Measurements from ENCODE around the gene ENGASE.
A peak's percentile ranks its signal among the peaks of the same experiment; 100 is the strongest.
"Not testable (repeated sequence)": the region's sequence is repeated elsewhere in the genome, so short reads cannot be mapped to it uniquely, and the experiment has no call there.

The ENGASE gene

GRCh38 chr17:79071161-79071740, 3.4 kb upstream of the ENGASE start:
- DNase-seq (ENCODE audit: low spot score in 2 of 2) (no peak), ATAC-seq (replicated peaks; ENCODE audit: extremely low read depth, poor library complexity, severe bottlenecking) (no peak)
- Mint-ChIP-seq H3K4me1 (peaks cover 12% of the 10 kb centered on the region), H3K27me3 (no peaks in the 10 kb centered on the region), H3K36me3 (ENCODE audit: insufficient read depth) (peaks cover 1% of the 10 kb centered on the region), H3K27ac (ENCODE audit: low read depth) (no peak overlapping the region), H3K9me3 (no peaks in the 10 kb centered on the region), H3K4me3 (no peak overlapping the region)

GRCh38 chr17:79072544-79072943, 2.1 kb upstream of the ENGASE start:
- H3K4me3 Mint-ChIP-seq = no peak overlapping the region
- H3K27ac Mint-ChIP-seq (ENCODE audit: low read depth) = no peak overlapping the region
- H3K4me1 Mint-ChIP-seq = peaks cover 12% of the 10 kb centered on the region
- H3K36me3 Mint-ChIP-seq (ENCODE audit: insufficient read depth) = peaks cover 3% of the 10 kb centered on the region
- ATAC-seq (replicated peaks; ENCODE audit: extremely low read depth, poor library complexity, severe bottlenecking) (no peak), DNase-seq (ENCODE audit: low spot score in 2 of 2) (no peak)
- H3K27me3 Mint-ChIP-seq = no peaks in the 10 kb centered on the region
- no peaks in the 10 kb centered on the region for H3K9me3 Mint-ChIP-seq

GRCh38 chr17:79073016-79073705, 1.5 kb upstream of the ENGASE start:
- H3K9me3 Mint-ChIP-seq = no peaks in the 10 kb centered on the region
- H3K27ac Mint-ChIP-seq (ENCODE audit: low read depth) = no peak overlapping the region
- ATAC-seq (replicated peaks; ENCODE audit: extremely low read depth, poor library complexity, severe bottlenecking) (no peak), DNase-seq (ENCODE audit: low spot score in 2 of 2) (no peak)
- H3K4me1 Mint-ChIP-seq = peaks cover 12% of the 10 kb centered on the region
- no peak overlapping the region for H3K4me3 Mint-ChIP-seq
- no peaks in the 10 kb centered on the region for H3K27me3 Mint-ChIP-seq
- H3K36me3 Mint-ChIP-seq (ENCODE audit: insufficient read depth) = peaks cover 3% of the 10 kb centered on the region

GRCh38 chr17:79073706-79074088, 927 bp upstream of the ENGASE start:
- no peak overlapping the region for H3K4me3 Mint-ChIP-seq
- DNase-seq (ENCODE audit: low spot score in 2 of 2) (no peak), ATAC-seq (replicated peaks; ENCODE audit: extremely low read depth, poor library complexity, severe bottlenecking) (no peak)
- peaks cover 12% of the 10 kb centered on the region for H3K4me1 Mint-ChIP-seq
- H3K27ac Mint-ChIP-seq (ENCODE audit: low read depth) = no peak overlapping the region
- no peaks in the 10 kb centered on the region for H3K9me3 Mint-ChIP-seq
- peaks cover 3% of the 10 kb centered on the region for H3K36me3 Mint-ChIP-seq (ENCODE audit: insufficient read depth)
- no peaks in the 10 kb centered on the region for H3K27me3 Mint-ChIP-seq

- not testable (repeated sequence) for H3K36me3 Mint-ChIP-seq (ENCODE audit: insufficient read depth); H3K27me3 Mint-ChIP-seq; ATAC-seq (replicated peaks; ENCODE audit: extremely low read depth, poor library complexity, severe bottlenecking); DNase-seq (ENCODE audit: low spot score in 2 of 2); H3K9me3 Mint-ChIP-seq
- Mint-ChIP-seq H3K27ac (ENCODE audit: low read depth) (peak overlapping the region; percentile 51), H3K4me1 (peaks cover 12% of the 10 kb centered on the region), H3K4me3 (peak overlapping the region; percentile 76)
These were observed 439 bp upstream of the ENGASE start for GRCh38 chr17:79074121-79074648.

- H3K4me1 Mint-ChIP-seq = peaks cover 12% of the 10 kb centered on the region
- H3K36me3 Mint-ChIP-seq (ENCODE audit: insufficient read depth) = peaks cover 7% of the 10 kb centered on the region
- ATAC-seq (replicated peaks; ENCODE audit: extremely low read depth, poor library complexity, severe bottlenecking) (peak; percentile 55), DNase-seq (ENCODE audit: low spot score in 2 of 2) (no peak)
- H3K27ac Mint-ChIP-seq (ENCODE audit: low read depth) = peak overlapping the region; percentile 27
- H3K9me3 Mint-ChIP-seq = no peaks in the 10 kb centered on the region
- no peaks in the 10 kb centered on the region for H3K27me3 Mint-ChIP-seq
- peak overlapping the region; percentile 76 for H3K4me3 Mint-ChIP-seq
These were observed 774 bp downstream of the ENGASE start for GRCh38 chr17:79075446-79075750.

GRCh38 chr17:79075861-79076406, 1.3 kb downstream of the ENGASE start:
- Mint-ChIP-seq H3K4me3 (peak overlapping the region; percentile 76), H3K27me3 (no peaks in the 10 kb centered on the region), H3K4me1 (peaks cover 12% of the 10 kb centered on the region), H3K36me3 (ENCODE audit: insufficient read depth) (peaks cover 12% of the 10 kb centered on the region), H3K27ac (ENCODE audit: low read depth) (peak overlapping the region; percentile 27), H3K9me3 (no peaks in the 10 kb centered on the region)
- DNase-seq (ENCODE audit: low spot score in 2 of 2) (no peak), ATAC-seq (replicated peaks; ENCODE audit: extremely low read depth, poor library complexity, severe bottlenecking) (no peak)

- H3K27me3 Mint-ChIP-seq = no peaks in the 10 kb centered on the region
- H3K27ac Mint-ChIP-seq (ENCODE audit: low read depth) = no peak overlapping the region
These were observed 3.0 kb downstream of the ENGASE start for GRCh38 chr17:79077587-79077986.

GRCh38 chr17:79078476-79079190, 4.0 kb downstream of the ENGASE start:
- no peaks in the 10 kb centered on the region for H3K9me3 Mint-ChIP-seq
- peaks cover 22% of the 10 kb centered on the region for H3K36me3 Mint-ChIP-seq (ENCODE audit: insufficient read depth)
- peaks cover 12% of the 10 kb centered on the region for H3K4me1 Mint-ChIP-seq
- H3K27ac Mint-ChIP-seq (ENCODE audit: low read depth) = no peak overlapping the region
- H3K27me3 Mint-ChIP-seq = no peaks in the 10 kb centered on the region
- DNase-seq (ENCODE audit: low spot score in 2 of 2) (no peak), ATAC-seq (replicated peaks; ENCODE audit: extremely low read depth, poor library complexity, severe bottlenecking) (no peak)
- no peak overlapping the region for H3K4me3 Mint-ChIP-seq

More at GRCh38 chr17:79077587-79077986, 3.0 kb downstream of the ENGASE start:
- no peak for DNase-seq (ENCODE audit: low spot score in 2 of 2)
- Mint-ChIP-seq H3K9me3 (no peaks in the 10 kb centered on the region), H3K36me3 (ENCODE audit: insufficient read depth) (peaks cover 17% of the 10 kb centered on the region), H3K4me1 (peaks cover 12% of the 10 kb centered on the region), H3K4me3 (no peak overlapping the region)
- ATAC-seq (replicated peaks; ENCODE audit: extremely low read depth, poor library complexity, severe bottlenecking) = no peak

- H3K9me3 Mint-ChIP-seq = no peaks in the 10 kb centered on the region
- H3K4me3 Mint-ChIP-seq = no peak overlapping the region
These were observed 5.0 kb downstream of the ENGASE start for GRCh38 chr17:79079421-79080200.

GRCh38 chr17:79080349-79080748, 5.7 kb downstream of the ENGASE start:
- ATAC-seq (replicated peaks; ENCODE audit: extremely low read depth, poor library complexity, severe bottlenecking) = no peak
- no peaks in the 10 kb centered on the region for H3K27me3 Mint-ChIP-seq
- H3K4me3 Mint-ChIP-seq = no peak overlapping the region
- no peak overlapping the region for H3K27ac Mint-ChIP-seq (ENCODE audit: low read depth)
- H3K4me1 Mint-ChIP-seq = peaks cover 9% of the 10 kb centered on the region
- no peak for DNase-seq (ENCODE audit: low spot score in 2 of 2)
- H3K9me3 Mint-ChIP-seq = no peaks in the 10 kb centered on the region
- peaks cover 23% of the 10 kb centered on the region for H3K36me3 Mint-ChIP-seq (ENCODE audit: insufficient read depth)

More at GRCh38 chr17:79079421-79080200, 5.0 kb downstream of the ENGASE start:
- peaks cover 12% of the 10 kb centered on the region for H3K4me1 Mint-ChIP-seq
- DNase-seq (ENCODE audit: low spot score in 2 of 2) = no peak
- H3K27me3 Mint-ChIP-seq = no peaks in the 10 kb centered on the region
- H3K36me3 Mint-ChIP-seq (ENCODE audit: insufficient read depth) = peaks cover 22% of the 10 kb centered on the region
- H3K27ac Mint-ChIP-seq (ENCODE audit: low read depth) = no peak overlapping the region
- no peak for ATAC-seq (replicated peaks; ENCODE audit: extremely low read depth, poor library complexity, severe bottlenecking)

- peaks cover 24% of the 10 kb centered on the region for H3K36me3 Mint-ChIP-seq (ENCODE audit: insufficient read depth)
- no peak overlapping the region for H3K4me3 Mint-ChIP-seq
- ATAC-seq (replicated peaks; ENCODE audit: extremely low read depth, poor library complexity, severe bottlenecking) (no peak), DNase-seq (ENCODE audit: low spot score in 2 of 2) (no peak)
- no peak overlapping the region for H3K27ac Mint-ChIP-seq (ENCODE audit: low read depth)
- no peaks in the 10 kb centered on the region for H3K9me3 Mint-ChIP-seq
- H3K4me1 Mint-ChIP-seq = peaks cover 4% of the 10 kb centered on the region
- H3K27me3 Mint-ChIP-seq = no peaks in the 10 kb centered on the region
These were observed 6.2 kb downstream of the ENGASE start for GRCh38 chr17:79080761-79081290.
